ENCODE data around the gene TMEM256.

TMEM256 gene

GRCh38 chr17:7416323-7416722 lies 12.4 kb upstream of the TMEM256 start:
- TF ChIP-seq CTCF (IDR thresholded peaks at IDR 0.05; ENCODE audit: borderline replicate concordance, control extremely low read depth, extremely low read depth, insufficient read depth, missing control alignments) = no peak
- in situ Hi-C loops (cut with MboI; ENCODE audit: low sequenced_read_pairs, unreplicated experiment) = no loop called here
- no peak for DNase-seq (ENCODE audit: low spot score)

- in situ Hi-C loops (cut with MboI; ENCODE audit: low sequenced_read_pairs, unreplicated experiment) = no loop called here
- TF ChIP-seq CTCF (IDR thresholded peaks at IDR 0.05; ENCODE audit: borderline replicate concordance, control extremely low read depth, extremely low read depth, insufficient read depth, missing control alignments) = no peak
- DNase-seq (ENCODE audit: low spot score) = no peak
These were observed 11.9 kb upstream of the TMEM256 start for GRCh38 chr17:7415784-7416183.

- no peak for TF ChIP-seq CTCF (IDR thresholded peaks at IDR 0.05; ENCODE audit: borderline replicate concordance, control extremely low read depth, extremely low read depth, insufficient read depth, missing control alignments)
- no peak for DNase-seq (ENCODE audit: low spot score)
- in situ Hi-C loops (cut with MboI; ENCODE audit: low sequenced_read_pairs, unreplicated experiment) = no loop called here
These were observed 10.9 kb upstream of the TMEM256 start for GRCh38 chr17:7414837-7415236.

GRCh38 chr17:7413346-7413985 lies 9.6 kb upstream of the TMEM256 start:
- no peak for DNase-seq (ENCODE audit: low spot score)
- TF ChIP-seq CTCF (IDR thresholded peaks at IDR 0.05; ENCODE audit: borderline replicate concordance, control extremely low read depth, extremely low read depth, insufficient read depth, missing control alignments) = no peak
- in situ Hi-C loops (cut with MboI; ENCODE audit: low sequenced_read_pairs, unreplicated experiment) = no loop called here

GRCh38 chr17:7411427-7411750 lies 7.5 kb upstream of the TMEM256 start:
- in situ Hi-C loops (cut with MboI; ENCODE audit: low sequenced_read_pairs, unreplicated experiment) = no loop called here
- TF ChIP-seq CTCF (IDR thresholded peaks at IDR 0.05; ENCODE audit: borderline replicate concordance, control extremely low read depth, extremely low read depth, insufficient read depth, missing control alignments) = no peak
- DNase-seq (ENCODE audit: low spot score) = no peak

- in situ Hi-C loops (cut with MboI; ENCODE audit: low sequenced_read_pairs, unreplicated experiment) = no loop called here
- TF ChIP-seq CTCF (IDR thresholded peaks at IDR 0.05; ENCODE audit: borderline replicate concordance, control extremely low read depth, extremely low read depth, insufficient read depth, missing control alignments) = no peak
- no peak for DNase-seq (ENCODE audit: low spot score)
These were observed 6.9 kb upstream of the TMEM256 start for GRCh38 chr17:7410634-7411426.

All from GM13976 (cell line).